22Rv1 (cell line): Measurements from ENCODE around the gene AVPI1.

Experiments
- ZFX ChIP-seq: fragments of 450-650 bp; IDR thresholded peaks from 2 replicates; pipeline ENCODE4 v1.6.1; 2017; ENCODE audit warnings: antibody characterized with exemption, borderline replicate concordance
- TF ChIP-seq, protein P1 (sequence below): fragments of 450-650 bp; IDR thresholded peaks from 2 replicates; pipeline ENCODE4 v1.5.1; 2017; ENCODE audit warnings: mild to moderate bottlenecking

DNA sequence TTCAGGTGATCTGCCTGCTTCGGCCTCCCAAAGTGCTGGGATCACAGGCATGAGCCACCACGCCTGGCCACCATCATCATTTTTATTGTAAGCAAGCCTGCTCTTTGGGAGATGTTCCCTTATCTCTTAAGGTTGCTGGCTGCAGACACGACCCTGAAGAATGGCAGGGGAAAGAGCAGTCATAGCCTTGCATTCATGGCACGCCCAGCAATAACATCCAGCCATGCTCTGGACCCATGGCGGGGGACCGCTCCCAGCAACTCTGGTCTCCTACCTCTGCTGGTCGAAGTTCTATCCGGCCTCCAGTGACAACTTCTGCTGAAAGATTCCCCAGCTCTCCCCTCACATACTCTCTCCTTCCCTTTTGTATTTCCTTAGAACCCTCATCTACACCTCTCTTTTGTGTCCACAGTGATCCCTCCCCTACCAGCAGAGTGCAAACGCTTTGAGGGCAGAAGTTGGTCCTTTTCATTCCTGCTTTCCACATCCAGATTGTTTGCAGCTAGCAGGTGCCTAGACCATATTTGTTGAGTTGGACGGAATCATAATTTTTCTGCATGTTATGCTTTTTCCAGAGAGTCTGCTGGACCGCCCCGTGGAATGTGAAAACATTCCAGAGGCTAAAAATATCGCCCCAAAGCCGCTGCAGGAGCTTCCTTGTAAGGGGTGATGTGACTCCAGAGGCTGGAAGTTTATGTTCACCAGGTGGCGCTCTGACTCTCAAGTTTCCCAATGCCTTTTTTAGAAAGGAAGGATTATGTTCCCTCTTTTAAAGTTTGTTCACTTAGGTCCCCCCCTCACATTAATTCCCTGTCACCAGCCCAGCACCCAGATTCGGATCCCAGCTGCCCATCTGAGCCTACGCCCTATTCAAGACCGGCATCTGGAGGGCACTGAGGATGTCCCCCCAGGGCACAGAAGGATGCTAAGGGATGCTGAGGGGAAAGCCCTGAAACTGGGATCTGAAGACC, 22.2 kb upstream of the AVPI1 start:
- TF ChIP-seq, protein P1, sequence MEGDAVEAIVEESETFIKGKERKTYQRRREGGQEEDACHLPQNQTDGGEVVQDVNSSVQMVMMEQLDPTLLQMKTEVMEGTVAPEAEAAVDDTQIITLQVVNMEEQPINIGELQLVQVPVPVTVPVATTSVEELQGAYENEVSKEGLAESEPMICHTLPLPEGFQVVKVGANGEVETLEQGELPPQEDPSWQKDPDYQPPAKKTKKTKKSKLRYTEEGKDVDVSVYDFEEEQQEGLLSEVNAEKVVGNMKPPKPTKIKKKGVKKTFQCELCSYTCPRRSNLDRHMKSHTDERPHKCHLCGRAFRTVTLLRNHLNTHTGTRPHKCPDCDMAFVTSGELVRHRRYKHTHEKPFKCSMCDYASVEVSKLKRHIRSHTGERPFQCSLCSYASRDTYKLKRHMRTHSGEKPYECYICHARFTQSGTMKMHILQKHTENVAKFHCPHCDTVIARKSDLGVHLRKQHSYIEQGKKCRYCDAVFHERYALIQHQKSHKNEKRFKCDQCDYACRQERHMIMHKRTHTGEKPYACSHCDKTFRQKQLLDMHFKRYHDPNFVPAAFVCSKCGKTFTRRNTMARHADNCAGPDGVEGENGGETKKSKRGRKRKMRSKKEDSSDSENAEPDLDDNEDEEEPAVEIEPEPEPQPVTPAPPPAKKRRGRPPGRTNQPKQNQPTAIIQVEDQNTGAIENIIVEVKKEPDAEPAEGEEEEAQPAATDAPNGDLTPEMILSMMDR: peak; percentile 84
- no peak for TF ChIP-seq ZFX
